Measurements from ENCODE around the gene SLC35A2. TPM values are rescaled to one million over a fixed set of nuclear protein-coding genes. Genes with fewer than 3 reads are reported as not detected.

SLC35A2 gene
- total and polyA plus RNA-seq, 8 donors, result 4.3 to 25.4 (median 11.4) TPM; not detected in 1

DNA sequence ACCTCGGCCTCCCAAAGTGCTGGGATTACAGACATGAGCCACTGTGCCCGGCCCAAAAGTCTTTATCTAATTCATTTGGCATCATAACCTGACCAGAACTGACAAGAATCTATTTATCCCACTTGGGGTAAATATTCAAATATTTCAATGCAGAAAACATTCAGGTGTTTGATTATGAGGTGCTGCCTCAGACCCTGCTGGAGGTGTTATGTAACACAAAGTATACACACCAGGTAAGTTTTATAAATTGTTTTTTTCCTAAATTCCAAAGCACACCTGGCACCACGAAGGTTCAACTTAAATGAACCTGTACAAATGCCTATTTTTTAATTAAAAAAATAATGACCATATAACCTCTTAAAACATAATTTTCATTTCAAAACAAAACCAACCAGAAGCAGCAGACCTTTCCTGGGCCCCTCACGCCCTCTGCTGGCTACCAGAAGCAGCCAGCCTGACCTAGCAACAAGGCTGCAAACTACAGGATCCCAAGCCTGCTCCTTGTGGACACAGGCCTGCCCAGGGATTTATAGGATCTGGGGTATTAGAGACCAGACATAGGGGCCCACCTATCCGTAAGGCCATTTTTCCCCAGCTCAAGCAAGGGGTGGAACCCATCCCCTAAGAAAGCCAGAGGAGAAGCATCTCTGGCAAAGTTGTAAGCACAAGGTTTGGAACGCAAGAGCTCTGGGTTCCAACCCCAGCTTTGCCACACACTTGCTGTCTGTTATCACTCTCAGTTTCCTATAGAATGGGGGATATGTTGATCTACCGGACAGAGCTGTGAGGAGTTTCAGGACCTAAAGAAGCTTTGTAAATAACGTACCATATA, 34.3 kb upstream of the SLC35A2 start:
- peak; percentile 58 to 78 for DNase-seq
- no peaks in the 10 kb centered on the region for H3K9me3 ChIP-seq
- H3K27me3 ChIP-seq, result no peaks in the 10 kb centered on the region
- WGBS, 5 donors, result 33 to 49% (median 40%) methylated on average over 8 of the region's 8 CpGs
- no peak overlapping the region for H3K4me3 ChIP-seq
- no peak overlapping the region for H3K27ac ChIP-seq
- peaks cover 0 to 17% (median 6%) of the 10 kb centered on the region in 4 donors for H3K36me3 ChIP-seq
- H3K4me1 ChIP-seq, result peaks cover 3 to 38% (median 23%) of the 10 kb centered on the region in 4 donors
- intact Hi-C loops (cut with DNase I; ENCODE audit: low total_unique reads), result no loop called here
- TF ChIP-seq, protein P1, sequence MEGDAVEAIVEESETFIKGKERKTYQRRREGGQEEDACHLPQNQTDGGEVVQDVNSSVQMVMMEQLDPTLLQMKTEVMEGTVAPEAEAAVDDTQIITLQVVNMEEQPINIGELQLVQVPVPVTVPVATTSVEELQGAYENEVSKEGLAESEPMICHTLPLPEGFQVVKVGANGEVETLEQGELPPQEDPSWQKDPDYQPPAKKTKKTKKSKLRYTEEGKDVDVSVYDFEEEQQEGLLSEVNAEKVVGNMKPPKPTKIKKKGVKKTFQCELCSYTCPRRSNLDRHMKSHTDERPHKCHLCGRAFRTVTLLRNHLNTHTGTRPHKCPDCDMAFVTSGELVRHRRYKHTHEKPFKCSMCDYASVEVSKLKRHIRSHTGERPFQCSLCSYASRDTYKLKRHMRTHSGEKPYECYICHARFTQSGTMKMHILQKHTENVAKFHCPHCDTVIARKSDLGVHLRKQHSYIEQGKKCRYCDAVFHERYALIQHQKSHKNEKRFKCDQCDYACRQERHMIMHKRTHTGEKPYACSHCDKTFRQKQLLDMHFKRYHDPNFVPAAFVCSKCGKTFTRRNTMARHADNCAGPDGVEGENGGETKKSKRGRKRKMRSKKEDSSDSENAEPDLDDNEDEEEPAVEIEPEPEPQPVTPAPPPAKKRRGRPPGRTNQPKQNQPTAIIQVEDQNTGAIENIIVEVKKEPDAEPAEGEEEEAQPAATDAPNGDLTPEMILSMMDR (IDR thresholded peaks at IDR 0.05), result peak in 5 of 7 experiments; percentile 22 to 71 (median 57)
- no peak for TF ChIP-seq EP300 (IDR thresholded peaks at IDR 0.05)

DNA sequence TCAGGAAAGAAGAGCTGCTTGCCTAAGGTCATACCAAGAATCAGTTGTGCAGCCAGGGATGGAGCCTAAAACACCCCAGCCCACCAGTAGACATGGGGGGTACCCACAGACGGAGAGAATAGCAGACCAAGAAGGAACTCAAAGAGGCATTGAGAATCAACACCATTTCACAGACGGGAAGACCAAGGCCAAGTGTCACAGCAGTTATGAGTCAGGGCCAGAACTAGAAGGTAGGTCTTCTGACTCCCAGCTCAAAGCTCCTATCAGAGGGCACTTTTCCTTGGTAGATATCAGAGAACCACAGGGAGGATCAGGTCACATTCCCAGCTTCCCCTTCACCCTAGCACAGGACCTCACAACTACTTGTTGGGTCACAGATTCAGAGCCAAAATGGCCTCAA, 31.4 kb upstream of the SLC35A2 start:
- 49 to 89% (median 77%) methylated on average over 2 of the region's 2 CpGs for WGBS, 5 donors
- H3K4me3 ChIP-seq, result no peak overlapping the region
- H3K9me3 ChIP-seq, result no peaks in the 10 kb centered on the region
- intact Hi-C loops (cut with DNase I; ENCODE audit: low total_unique reads), result no loop called here
- H3K27ac ChIP-seq, result no peak overlapping the region
- DNase-seq, result no peak
- H3K36me3 ChIP-seq, result peaks cover 0 to 17% (median 12%) of the 10 kb centered on the region in 4 donors
- H3K4me1 ChIP-seq, result peaks cover 3 to 57% (median 42%) of the 10 kb centered on the region in 4 donors
- TF ChIP-seq EP300 (IDR thresholded peaks at IDR 0.05) (no peak), POLR2A (IDR thresholded peaks at IDR 0.05) (no peak), POLR2AphosphoS5 (IDR thresholded peaks at IDR 0.05) (no peak)
- TF ChIP-seq, protein P1 (IDR thresholded peaks at IDR 0.05), result no peak
- no peaks in the 10 kb centered on the region for H3K27me3 ChIP-seq

DNA sequence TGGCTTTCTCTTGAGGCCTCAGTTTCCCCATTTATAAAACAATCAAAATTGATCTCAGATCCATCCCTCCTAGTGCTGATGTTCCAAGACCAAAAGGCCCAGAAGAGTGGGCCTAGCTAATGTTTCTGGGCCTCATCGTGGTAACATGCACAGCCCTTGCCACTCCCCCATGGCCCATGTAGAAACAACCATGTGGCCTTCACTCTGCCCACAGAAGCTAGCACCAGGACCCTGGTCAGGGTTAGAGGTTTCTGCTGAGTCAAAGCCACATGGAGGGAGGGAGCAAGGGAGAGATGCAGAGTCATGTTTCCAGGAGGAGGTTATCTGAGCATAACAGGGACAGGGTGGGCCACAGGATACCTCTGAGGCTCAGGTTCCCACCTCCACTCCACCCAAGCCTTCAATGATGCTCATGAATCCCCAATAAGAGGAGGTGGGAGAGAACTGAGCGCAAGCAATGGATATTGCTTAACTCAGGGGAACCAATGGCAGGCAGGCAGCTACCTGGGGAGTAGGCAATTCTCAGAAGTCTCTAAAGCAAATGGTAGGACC, 29.0 kb upstream of the SLC35A2 start:
- Histone ChIP-seq H3K36me3 (peaks cover 0 to 24% (median 15%) of the 10 kb centered on the region in 4 donors), H3K27me3 (no peaks in the 10 kb centered on the region), H3K4me1 (peaks cover 0 to 64% (median 42%) of the 10 kb centered on the region in 4 donors), H3K27ac (peak overlapping the region in 2 of 5 donors; percentile 48 to 65), H3K9me3 (no peaks in the 10 kb centered on the region), H3K4me3 (no peak overlapping the region)
- no peak for DNase-seq
- TF ChIP-seq POLR2AphosphoS5 (IDR thresholded peaks at IDR 0.05) (no peak), POLR2A (IDR thresholded peaks at IDR 0.05) (no peak), EP300 (IDR thresholded peaks at IDR 0.05) (no peak)
- TF ChIP-seq, protein P1 (IDR thresholded peaks at IDR 0.05), result no peak
- WGBS, 5 donors, result 69 to 95% (median 88%) methylated on average over 1 to 2 of the region's 2 CpGs
- intact Hi-C loops (cut with DNase I; ENCODE audit: low total_unique reads), result no loop called here

DNA sequence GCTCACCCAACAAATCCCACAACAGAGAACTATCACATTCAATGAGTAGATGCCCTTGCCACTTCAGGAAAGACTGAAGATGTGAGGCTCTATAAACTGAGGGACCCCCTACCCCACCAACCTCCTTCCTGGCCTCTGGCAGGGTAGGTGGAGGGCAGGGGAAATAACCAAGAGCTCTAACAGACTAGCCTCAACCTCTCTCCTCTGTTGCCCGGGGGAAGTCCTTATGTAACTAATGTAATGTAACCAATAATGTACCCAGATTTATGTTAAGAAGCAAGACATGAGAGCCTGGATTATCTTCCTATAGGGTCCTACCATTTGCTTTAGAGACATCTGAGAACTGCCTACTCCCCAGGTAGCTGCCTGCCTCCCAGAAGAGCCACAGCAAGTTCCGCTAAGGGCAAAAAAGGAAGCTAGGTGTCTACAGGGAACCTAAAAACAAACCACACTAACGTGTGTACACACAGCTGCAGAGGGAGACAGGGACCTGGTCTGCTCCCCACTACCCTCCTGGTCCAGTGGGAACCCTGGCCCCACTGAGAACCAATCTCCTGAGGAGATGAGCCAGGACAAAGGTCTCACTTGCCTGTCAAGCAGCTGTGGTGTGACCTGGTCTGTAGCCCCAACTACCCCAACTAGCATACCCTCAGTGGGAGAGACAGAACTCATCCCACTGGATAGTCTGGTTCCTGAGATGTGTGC, 28.2 kb upstream of the SLC35A2 start:
- no peak for DNase-seq
- WGBS, 5 donors, result 57 to 74% (median 60%) methylated on average over 2 to 3 of the region's 3 CpGs
- Histone ChIP-seq H3K4me3 (no peak overlapping the region), H3K9me3 (no peaks in the 10 kb centered on the region), H3K27ac (peak overlapping the region; percentile 3 to 65 (median 48)), H3K4me1 (peaks cover 0 to 61% (median 42%) of the 10 kb centered on the region in 4 donors), H3K36me3 (peaks cover 0 to 29% (median 22%) of the 10 kb centered on the region in 4 donors), H3K27me3 (no peaks in the 10 kb centered on the region)
- intact Hi-C loops (cut with DNase I; ENCODE audit: low total_unique reads), result no loop called here
- TF ChIP-seq POLR2A (IDR thresholded peaks at IDR 0.05), result no peak
- no peak for TF ChIP-seq EP300 (IDR thresholded peaks at IDR 0.05)
- TF ChIP-seq, protein P1 (IDR thresholded peaks at IDR 0.05), result no peak
- TF ChIP-seq POLR2AphosphoS5 (IDR thresholded peaks at IDR 0.05), result no peak
